A673 (cell line): ENCODE measurements around the gene CRIP3. TPM values are rescaled to one million over a fixed set of nuclear protein-coding genes. Genes with fewer than 3 reads are reported as not detected.

Experiments used
- BruUV-seq: library from RNA; stranded (reverse); fragments of 400-500 nt; replicated peaks from 2 replicates; lab custom pipeline; 2021; lab: Mats Ljungman, UMichigan
- CTCF ChIA-PET: fragments of 300-600 bp; sonication (Branson Sonifier 250); formaldehyde crosslinking; loops from one replicate; lab custom pipeline; 2022; ENCODE audit warnings: antibody characterized with exemption; lab: Charles Lee
- POLR2A ChIA-PET: fragments of 300-600 bp; sonication (Branson Sonifier 250); formaldehyde crosslinking; loops from one replicate; lab custom pipeline; 2022; ENCODE audit warnings: antibody characterized with exemption; ENCODE audit not compliant: low non-redundant PET; lab: Charles Lee
- DNase-seq: peaks from one replicate; pipeline ENCODE4 v3.0.0-alpha.2; 2015; ENCODE audit warnings: low spot score
- H3K27ac ChIP-seq: fragments of 200-600 bp; sonication (generic); 2 replicates; pipeline ENCODE4 v1.5.1; 2016; ENCODE audit warnings: mixed run types, low read depth, mild to moderate bottlenecking, mixed read lengths, antibody characterized with exemption, low read length; ENCODE audit not compliant: poor library complexity, severe bottlenecking
- H3K27me3 ChIP-seq: fragments of 200-600 bp; sonication (generic); replicated peaks from 2 replicates; pipeline ENCODE4 v1.6.1; 2017; ENCODE audit warnings: mixed run types, low read depth, mild to moderate bottlenecking, mixed read lengths, antibody characterized with exemption, low read length; ENCODE audit not compliant: insufficient read depth, poor library complexity
- H3K36me3 ChIP-seq: fragments of 200-600 bp; sonication (generic); 2 replicates; pipeline ENCODE4 v1.6.1; 2016; ENCODE audit warnings: mixed run types, mild to moderate bottlenecking, mixed read lengths, antibody characterized with exemption, low read length; ENCODE audit not compliant: insufficient read depth, poor library complexity, severe bottlenecking
- H3K4me1 ChIP-seq: fragments of 200-600 bp; sonication (generic); 2 replicates; pipeline ENCODE4 v1.6.1; 2017; ENCODE audit warnings: mixed run types, mild to moderate bottlenecking, mixed read lengths, antibody characterized with exemption, low read length; ENCODE audit not compliant: insufficient read depth, poor library complexity, severe bottlenecking
- H3K4me3 ChIP-seq: fragments of 200-600 bp; sonication (generic); 2 replicates; pipeline ENCODE4 v1.5.1; 2016; ENCODE audit warnings: low read depth, mixed run types, mild to moderate bottlenecking, mixed read lengths, low read length; ENCODE audit not compliant: poor library complexity, severe bottlenecking
- H3K9me3 ChIP-seq: fragments of 200-600 bp; sonication (generic); 2 replicates; pipeline ENCODE4 v1.6.1; 2016; ENCODE audit warnings: mixed run types, low read depth, mild to moderate bottlenecking, mixed read lengths, antibody characterized with exemption, low read length; ENCODE audit not compliant: poor library complexity, severe bottlenecking
- CTCF ChIP-seq: fragments of 300-800, 200-600 bp; sonication (generic); conservative IDR thresholded peaks from 2 replicates; pipeline ENCODE4 v1.5.1; 2017; ENCODE audit warnings: low read depth, mild to moderate bottlenecking, antibody characterized with exemption, low read length, moderate library complexity, mixed read lengths
- EZH2 ChIP-seq: fragments of 200-600 bp; sonication (generic); IDR thresholded peaks from 2 replicates; pipeline ENCODE4 v1.6.1; 2017; ENCODE audit warnings: borderline replicate concordance, low read depth, mild to moderate bottlenecking, mixed read lengths, antibody characterized with exemption, low read length; ENCODE audit not compliant: poor library complexity, severe bottlenecking
- intact Hi-C: fragments of 100-400 bp; cut with micrococcal nuclease; formaldehyde crosslinking; loops from one replicate; pipeline ENCODE4 v1.10.0; 2022; ENCODE audit not compliant: unreplicated experiment
- total RNA-seq: library from RNA; stranded (reverse); gene quantifications from 2 replicates; pipeline ENCODE4 v1.2.3, GENCODE V29; 2021

The CRIP3 gene
- total RNA-seq, 1 experiment from 2014 or later = 2.4 TPM

GRCh38 chr6:43277643-43278523, 30.7 kb downstream of the CRIP3 start:
- DNase-seq = no peak
- CTCF ChIA-PET = interaction anchor here (0.6 kb wide), 1 partner anchor 223 kb away, joined by 6 read pairs; no protein-coding TSS in a partner anchor

GRCh38 chr6:43277306-43277642, 31.4 kb downstream of the CRIP3 start:
- Histone ChIP-seq H3K36me3 (no peaks in the 10 kb centered on the region), H3K9me3 (no peaks in the 10 kb centered on the region), H3K27ac (no peak overlapping the region), H3K4me1 (peaks cover 4% of the 10 kb centered on the region), H3K27me3 (no peaks in the 10 kb centered on the region), H3K4me3 (no peak overlapping the region)
- no peak for DNase-seq
- ChIA-PET POLR2A (no interaction called here), CTCF (no interaction called here)
- TF ChIP-seq CTCF (no peak), EZH2 (no peak)
- no TSS peak for BruUV-seq
- intact Hi-C loops = no loop called here

More at GRCh38 chr6:43277643-43278523, 30.7 kb downstream of the CRIP3 start:
- Histone ChIP-seq H3K36me3 (no peaks in the 10 kb centered on the region), H3K27me3 (no peaks in the 10 kb centered on the region), H3K9me3 (no peaks in the 10 kb centered on the region), H3K4me1 (peaks cover 4% of the 10 kb centered on the region), H3K27ac (no peak overlapping the region), H3K4me3 (no peak overlapping the region)
- POLR2A ChIA-PET = no interaction called here
- intact Hi-C loops = no loop called here
- BruUV-seq = no TSS peak
- TF ChIP-seq EZH2 (no peak), CTCF (no peak)

- intact Hi-C loops = no loop called here
- Histone ChIP-seq H3K9me3 (no peaks in the 10 kb centered on the region), H3K36me3 (no peaks in the 10 kb centered on the region), H3K27ac (no peak overlapping the region), H3K27me3 (no peaks in the 10 kb centered on the region), H3K4me1 (peaks cover 4% of the 10 kb centered on the region), H3K4me3 (no peak overlapping the region)
- POLR2A ChIA-PET = no interaction called here
- no peak for TF ChIP-seq EZH2
- TF ChIP-seq CTCF = no peak
- no peak for DNase-seq
- no TSS peak for BruUV-seq
- CTCF ChIA-PET = no interaction called here
These were observed 31.9 kb downstream of the CRIP3 start for GRCh38 chr6:43276577-43277305.
